GM19463 (cell line): ENCODE measurements around the gene ZFHX3.
"Not testable (repeated sequence)": the region's sequence is repeated elsewhere in the genome, so short reads cannot be mapped to it uniquely, and the experiment has no call there.

Source experiments
- ATAC-seq: cut with Tn5 transposase; IDR thresholded peaks from one replicate; pipeline ENCODE4 v1.9.1; 2021; ENCODE audit warnings: mild to moderate bottlenecking, moderate library complexity; ENCODE audit not compliant: unreplicated experiment

Gene ZFHX3

GRCh38 chr16:73000020-73000906 is 47.7 kb downstream of the ZFHX3 start:
- ATAC-seq = no peak

DNA sequence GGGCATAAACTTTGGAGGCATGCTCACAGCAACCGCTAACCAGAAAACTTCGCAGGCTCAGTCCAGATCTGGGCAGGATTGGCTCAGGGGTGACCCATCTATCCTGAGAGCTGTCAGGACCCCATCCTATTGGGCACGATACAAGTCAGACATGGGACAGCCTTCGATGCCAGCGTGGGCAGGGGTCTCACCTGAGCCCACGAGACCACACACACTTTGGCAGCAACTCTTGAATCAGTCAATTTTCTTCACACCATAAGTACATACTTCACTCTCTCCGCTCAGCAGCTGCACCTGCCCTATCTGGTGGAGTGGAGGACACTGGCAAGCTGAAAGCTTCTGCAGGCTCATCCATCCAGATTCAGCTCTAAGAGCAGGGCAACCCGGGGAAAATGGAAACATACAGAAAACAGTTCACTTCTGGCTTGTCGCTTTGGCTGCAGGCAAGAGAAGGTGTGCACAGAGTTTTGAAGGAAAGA is 48.3 kb downstream of the ZFHX3 start:
- no peak for ATAC-seq

GRCh38 chr16:72997141-72997542 is 50.8 kb downstream of the ZFHX3 start:
- no peak for ATAC-seq

DNA sequence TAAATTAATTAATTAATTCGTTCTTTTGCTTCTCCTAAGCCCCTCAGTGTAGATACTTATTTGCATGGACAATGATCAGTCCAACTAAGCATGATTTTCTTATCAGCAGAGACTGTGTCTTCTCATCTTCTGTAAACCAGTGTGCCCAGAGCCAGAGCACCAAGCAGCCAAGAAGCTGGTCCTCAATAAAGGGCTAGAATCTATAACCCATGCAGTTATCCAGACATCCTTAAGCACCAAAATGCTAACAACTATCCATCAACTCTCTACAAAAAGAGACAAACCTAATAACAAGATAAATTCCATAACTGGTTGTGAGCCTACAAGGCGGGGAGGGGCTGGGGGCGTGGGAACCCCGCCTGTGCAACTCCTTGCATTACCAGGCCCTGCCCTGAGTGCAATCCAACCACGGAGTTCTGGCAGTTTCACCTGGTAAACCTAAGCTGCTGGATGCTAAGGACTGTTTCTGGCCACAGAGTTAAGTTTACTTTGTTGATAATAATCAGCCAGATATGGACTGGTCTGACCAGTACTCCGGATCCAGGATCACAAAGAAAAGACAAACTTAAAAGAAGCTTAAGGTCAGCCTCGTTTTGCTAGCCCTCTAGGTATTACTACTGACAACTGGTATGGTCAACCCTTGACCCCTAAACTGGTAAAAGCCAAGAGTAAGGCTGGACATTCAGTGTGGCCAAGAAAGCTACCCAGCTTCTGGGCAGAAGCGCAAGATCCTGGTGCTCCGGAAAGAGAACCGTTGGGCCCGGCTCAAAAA is 51.5 kb downstream of the ZFHX3 start:
- no peak for ATAC-seq

- ATAC-seq = not testable (repeated sequence)
Measured at GRCh38 chr16:72995882-72996270, 52.1 kb downstream of the ZFHX3 start.

DNA sequence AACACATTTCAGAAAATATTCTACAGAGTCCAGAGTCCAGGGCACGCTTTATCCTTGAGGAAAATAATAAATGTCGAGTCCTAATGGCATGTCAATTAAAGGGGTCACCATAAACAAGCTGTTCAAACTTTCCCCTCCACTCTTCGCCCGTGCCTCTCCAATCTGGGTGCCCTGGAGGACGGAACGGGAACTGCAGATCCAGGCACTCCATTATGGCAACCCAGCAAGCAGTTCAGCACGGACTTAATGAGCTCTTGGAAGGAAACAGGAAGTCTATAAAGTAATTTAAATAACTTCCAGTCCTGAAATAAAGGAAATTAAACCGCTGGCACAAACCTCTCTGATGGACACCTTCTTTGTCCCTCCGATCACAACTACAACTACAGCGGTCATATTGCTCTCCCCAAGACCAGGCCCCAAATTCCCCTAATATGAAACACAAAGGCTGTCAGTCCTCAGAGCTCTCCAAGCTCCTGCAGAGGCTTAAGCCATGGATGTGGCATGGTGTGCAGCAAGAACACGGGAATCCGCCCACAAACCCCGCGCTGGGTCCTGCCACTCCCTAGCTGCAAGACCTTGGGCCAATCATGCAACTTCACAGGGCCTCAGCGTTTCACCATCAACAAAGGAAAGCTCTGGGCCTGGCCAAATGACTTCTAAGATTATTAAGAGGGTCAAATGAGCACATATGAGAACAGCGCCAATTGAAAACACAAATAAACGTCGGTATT is 52.6 kb downstream of the ZFHX3 start:
- ATAC-seq = no peak

DNA sequence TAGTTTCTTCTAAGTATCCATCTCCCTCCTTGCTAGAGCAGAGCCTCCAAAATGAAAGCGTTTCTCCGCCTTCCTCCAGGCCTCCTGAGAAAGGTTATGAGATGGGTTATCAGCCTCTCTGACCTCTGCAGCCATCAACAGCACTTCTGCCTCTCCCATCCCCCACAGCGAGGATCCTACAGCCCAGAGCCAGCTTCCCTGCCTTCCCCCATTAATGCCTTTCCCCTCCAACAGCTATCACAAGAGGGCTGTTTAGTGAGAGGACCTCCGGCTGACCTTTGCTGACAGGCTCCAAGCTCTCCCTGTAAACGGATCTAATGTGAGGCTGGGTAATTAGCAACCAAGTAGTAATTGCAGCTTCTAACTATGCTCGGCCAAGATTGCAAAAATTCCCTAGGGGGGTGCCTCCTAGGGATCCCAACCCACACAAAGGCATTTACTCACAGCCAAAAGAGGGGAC is 55.8 kb downstream of the ZFHX3 start:
- ATAC-seq = no peak

DNA sequence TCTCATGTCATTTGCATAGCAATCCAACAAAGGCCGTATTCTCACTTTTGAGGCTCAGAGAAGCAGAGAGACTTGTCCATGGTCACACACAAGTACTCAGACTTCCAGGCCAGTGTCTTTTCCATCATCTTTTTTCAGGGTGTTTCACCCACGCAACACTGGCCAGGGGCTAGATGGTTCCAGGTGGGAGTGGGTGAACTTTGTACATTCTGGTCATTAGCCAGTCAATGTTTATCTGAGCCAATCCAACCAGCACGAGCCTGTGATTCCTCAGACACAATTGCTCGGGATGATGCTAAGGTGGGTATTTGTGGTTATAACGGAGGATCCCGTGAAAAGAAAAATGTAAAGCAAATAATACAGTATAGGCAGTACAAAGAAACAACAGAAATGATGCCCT is 56.3 kb downstream of the ZFHX3 start:
- ATAC-seq = no peak

- no peak for ATAC-seq
Measured at GRCh38 chr16:72991211-72991610, 56.7 kb downstream of the ZFHX3 start.

GRCh38 chr16:72990571-72990970 is 57.4 kb downstream of the ZFHX3 start:
- ATAC-seq = no peak

DNA sequence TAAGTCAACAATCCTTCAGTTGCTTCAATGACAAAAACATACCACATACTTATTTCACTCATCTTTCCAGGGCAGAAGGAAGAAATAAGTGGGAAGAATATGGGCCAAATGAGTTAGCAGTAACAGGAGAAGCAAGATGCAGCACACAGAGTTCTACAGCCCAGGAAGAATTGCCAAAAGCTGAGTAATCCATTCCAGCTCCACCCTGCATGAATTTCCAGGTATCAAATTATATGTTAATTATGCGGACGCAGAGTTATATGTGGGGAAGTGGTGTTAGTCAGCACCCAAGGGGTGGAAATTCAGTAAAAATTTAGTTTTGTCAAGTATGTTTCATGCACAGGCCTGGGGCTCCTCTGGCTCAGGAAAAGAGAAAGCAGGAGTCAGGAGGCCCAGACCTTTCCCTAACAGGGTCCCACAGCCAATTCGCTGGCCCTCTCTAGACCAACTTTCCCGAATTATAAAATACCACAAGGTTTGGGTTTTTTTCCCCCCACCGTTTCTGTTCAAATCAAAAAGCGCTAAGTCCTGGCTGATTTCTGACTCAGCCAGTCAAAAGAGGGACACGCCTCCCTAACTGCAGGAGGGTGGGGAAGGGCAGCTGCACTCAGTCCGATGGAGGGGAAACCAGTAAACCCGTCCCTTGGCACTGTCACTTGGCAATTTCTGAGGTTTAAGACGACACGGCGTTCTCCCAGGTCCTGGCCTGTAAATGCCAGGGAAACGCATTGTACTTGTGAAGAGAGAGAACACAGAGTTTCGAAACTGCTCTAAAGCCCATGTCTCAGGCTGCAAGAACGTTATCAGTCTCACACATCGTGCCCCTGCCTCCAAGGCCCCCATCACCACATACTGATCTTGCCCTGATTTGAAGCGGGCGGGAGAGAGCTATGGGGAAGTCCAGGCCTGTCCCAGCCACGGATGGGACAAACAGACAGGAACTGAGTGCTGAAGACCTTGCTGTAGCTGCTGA is 58.1 kb downstream of the ZFHX3 start:
- ATAC-seq = no peak

GRCh38 chr16:72989203-72989578 is 58.7 kb downstream of the ZFHX3 start:
- not testable (repeated sequence) for ATAC-seq

GRCh38 chr16:72988569-72988968 is 59.4 kb downstream of the ZFHX3 start:
- ATAC-seq = no peak

- no peak for ATAC-seq
Measured at GRCh38 chr16:72987480-72987901, 60.4 kb downstream of the ZFHX3 start.

DNA sequence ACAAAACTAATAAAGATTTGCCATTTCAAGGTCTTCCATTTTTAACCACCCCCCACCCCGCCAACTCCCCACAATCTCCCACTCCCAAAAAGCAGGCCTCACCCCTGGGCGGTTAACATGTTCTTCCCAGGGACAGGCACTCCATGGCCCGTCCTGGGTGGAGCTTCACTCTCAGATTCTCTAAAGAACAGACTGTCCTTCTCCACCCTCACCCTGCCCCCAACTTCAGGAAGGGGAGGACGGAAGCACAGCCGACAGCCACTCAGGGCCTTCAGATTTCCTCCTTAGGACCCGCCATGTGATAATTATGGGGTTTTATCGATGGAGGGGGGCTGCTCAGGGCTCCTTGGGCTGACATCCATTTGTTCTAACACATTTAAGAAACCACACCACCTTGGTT is 61.9 kb downstream of the ZFHX3 start:
- ATAC-seq = no peak

DNA sequence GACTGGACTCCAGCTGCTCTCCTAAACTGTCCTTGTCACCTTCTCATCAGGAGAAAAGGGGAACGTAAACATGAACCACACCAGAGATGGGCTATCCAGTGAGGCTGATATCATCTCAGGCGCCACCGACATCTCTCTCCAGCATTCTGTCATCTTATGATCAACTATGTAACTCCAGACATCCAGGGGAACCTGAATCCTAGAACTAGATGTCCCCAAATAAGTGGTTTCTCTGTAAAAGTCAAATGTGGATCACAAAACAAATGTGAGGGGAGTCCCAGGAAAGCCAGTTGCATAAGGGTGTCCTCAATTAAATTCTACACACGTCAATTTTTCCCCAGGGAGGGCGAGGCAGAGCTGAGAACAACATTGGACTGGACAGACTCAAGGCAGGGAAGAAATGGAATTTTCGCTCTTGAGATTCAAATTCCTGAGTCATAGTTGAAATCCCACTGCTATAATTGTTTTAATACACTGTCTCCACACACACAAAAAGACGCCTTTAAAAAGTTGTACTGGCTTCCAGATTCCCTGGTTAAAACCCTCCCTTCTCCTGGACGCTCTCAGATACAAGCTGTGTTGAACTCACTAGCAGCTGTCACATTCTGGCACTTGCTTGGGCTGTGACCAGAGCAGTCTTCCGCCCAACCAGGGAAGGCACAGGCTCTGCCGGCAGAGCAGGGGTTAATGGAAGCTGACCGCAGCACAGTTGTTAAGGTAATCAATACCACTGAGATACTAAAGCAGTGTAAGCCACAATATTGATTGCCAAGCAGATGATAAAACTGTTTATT is 62.6 kb downstream of the ZFHX3 start:
- ATAC-seq = no peak

- ATAC-seq = no peak
Measured at GRCh38 chr16:72983728-72984350, 64.1 kb downstream of the ZFHX3 start.

GRCh38 chr16:72983241-72983640 is 64.7 kb downstream of the ZFHX3 start:
- no peak for ATAC-seq

- no peak for ATAC-seq
Measured at GRCh38 chr16:72979974-72980373, 68.0 kb downstream of the ZFHX3 start.
